K562 (cell line): Measurements from ENCODE around the gene KCNK7. TPM values are rescaled to one million over a fixed set of nuclear protein-coding genes. Genes with fewer than 3 reads are reported as not detected.
A peak's percentile ranks its signal among the peaks of the same experiment; 100 is the strongest.

ENCODE experiments used
- BRCA1 ChIP-seq, 2 experiments: fragments of 450-650 bp in 1 of 2; sonication (generic) in 1 of 2; formaldehyde crosslinking in 1 of 2; IDR thresholded peaks; 2 replicates each; pipeline versions ENCODE4 v1.5.0 to v1.6.1; 2017 to 2020; ENCODE audit warnings: mild to moderate bottlenecking in 1 of 2, missing genetic modification reagents in 1 of 2
- CXXC5 ChIP-seq: fragments of 250-450 bp; sonication (Bioruptor Pico); IDR thresholded peaks from 2 replicates; pipeline ENCODE4 v1.8.0; 2022; ENCODE audit warnings: inconsistent platforms, mild to moderate bottlenecking, moderate library complexity
- ETV1 ChIP-seq: fragments of 450-650 bp; conservative IDR thresholded peaks from 2 replicates; pipeline ENCODE4 v1.6.1; 2016; ENCODE audit warnings: missing genetic modification characterization, control low read depth, low read depth, missing compliant biosample characterization
- ETV5 ChIP-seq: sonication (generic); formaldehyde crosslinking; IDR thresholded peaks from 2 replicates; pipeline ENCODE4 v1.4.0; 2020; ENCODE audit warnings: low read depth, mild to moderate bottlenecking, missing genetic modification reagents
- GABPA ChIP-seq: fragments of 200-800 bp; sonication (Bioruptor generic); conservative IDR thresholded peaks from 2 replicates; pipeline ENCODE4 v1.6.1; 2016; ENCODE audit warnings: low read depth, missing genetic modification characterization, missing compliant biosample characterization
- HBP1 ChIP-seq: fragments of 450-650 bp; formaldehyde crosslinking; IDR thresholded peaks from 2 replicates; pipeline ENCODE4 v1.4.0; 2022; ENCODE audit warnings: missing genetic modification characterization
- HNRNPL ChIP-seq: fragments of 200-400 bp; formaldehyde crosslinking; IDR thresholded peaks from 2 replicates; pipeline ENCODE4 v1.6.1; 2017; ENCODE audit warnings: low read depth, mild to moderate bottlenecking, low read length
- JUND ChIP-seq, 2 experiments: IDR thresholded peaks; 2 replicates in 1 of 2; 3 replicates in 1 of 2; pipeline ENCODE4 v1.6.1; 2011; ENCODE audit warnings: borderline replicate concordance in 2 of 2, low read depth in 2 of 2, low read length in 2 of 2, improper control_type of control experiment in 1 of 2, missing biosample characterization in 1 of 2, missing genetic modification characterization in 1 of 2, missing genetic modification reagents in 1 of 2
- L3MBTL2 ChIP-seq: fragments of 450-650 bp; IDR thresholded peaks from 2 replicates; pipeline ENCODE4 v1.6.1; 2016; ENCODE audit warnings: mild to moderate bottlenecking, moderate library complexity
- MBD2 ChIP-seq: sonication (generic); IDR thresholded peaks from 2 replicates; pipeline ENCODE4 v1.6.1; 2016; ENCODE audit warnings: low read depth, borderline replicate concordance
- PREB ChIP-seq: sonication (generic); formaldehyde crosslinking; IDR thresholded peaks from 2 replicates; pipeline ENCODE4 v1.8.1; 2023; ENCODE audit warnings: mild to moderate bottlenecking, missing genetic modification reagents
- RB1 ChIP-seq: fragments of 450-650 bp; IDR thresholded peaks from 2 replicates; pipeline ENCODE4 v1.6.1; 2017; ENCODE audit warnings: low read depth, mild to moderate bottlenecking
- SETDB1 ChIP-seq: IDR thresholded peaks from one replicate; pipeline ENCODE4 v1.6.1; 2012; ENCODE audit warnings: low read length, control low read depth, inconsistent platforms
- SFPQ ChIP-seq: fragments of 200-400 bp; formaldehyde crosslinking; IDR thresholded peaks from 2 replicates; pipeline ENCODE4 v1.6.1; 2017; ENCODE audit warnings: mild to moderate bottlenecking, low read depth, low read length, moderate library complexity
- SMARCA4 ChIP-seq: fragments of 450-650 bp; IDR thresholded peaks from 2 replicates; pipeline ENCODE4 v1.6.1; 2016
- TEAD1 ChIP-seq, 2 experiments: fragments of 450-650 bp in 1 of 2; sonication (generic) in 1 of 2; formaldehyde crosslinking; IDR thresholded peaks; 2 replicates each; pipeline versions ENCODE4 v1.4.0 to v1.8.0; 2020 to 2022; ENCODE audit warnings: mild to moderate bottlenecking in 2 of 2, missing genetic modification reagents in 1 of 2
- ZEB2 ChIP-seq: fragments of 450-650 bp; IDR thresholded peaks from 2 replicates; pipeline ENCODE4 v1.6.1; 2016
- ZFX ChIP-seq: sonication (generic); formaldehyde crosslinking; IDR thresholded peaks from 2 replicates; pipeline ENCODE4 v1.8.0; 2022; ENCODE audit warnings: mild to moderate bottlenecking, missing genetic modification reagents, moderate library complexity
- ZKSCAN3 ChIP-seq: fragments of 250-450 bp; sonication (Bioruptor Pico); IDR thresholded peaks from 2 replicates; pipeline ENCODE4 v1.4.0; 2020
- polyA plus RNA-seq, 8 experiments: library from polyadenylated mRNA; depleted of rRNA in 4 of 8; stranded (reverse) in 5 of 8; unstranded in 3 of 8; fragments of >200 nt; fragmentation: Nextera tagmentation in 2 of 8; fragmentation: Illumina TruSeq in 1 of 8; extraction: Ambion mirVana in 2 of 8; extraction: Trizol in 1 of 8; gene quantifications; 2 replicates each; pipeline versions ENCODE4 v1.2.1 to v1.2.3, GENCODE V29; 2011 to 2014; ENCODE audit warnings: inconsistent platforms in 1 of 8, missing spikeins in 1 of 8
- total RNA-seq, 7 experiments: library from RNA; depleted of rRNA in 6 of 7; stranded (reverse); fragments of >200 nt in 6 of 7; fragmentation: Illumina TruSeq in 2 of 7; extraction: Trizol in 2 of 7; gene quantifications; 2 replicates each; pipeline versions ENCODE4 v1.2.1 to v1.2.3, GENCODE V29; 2011 to 2021; ENCODE audit warnings: low replicate concordance in 1 of 7

KCNK7 gene
- total and polyA plus RNA-seq, 9 of the 15 experiments (the other 6 are each of a cell fraction or from before 2014, with no cell fraction given) = 0.07 to 0.40 TPM; not detected in 7

GRCh38 chr11:65546217-65546958 is 49.2 kb downstream of the KCNK7 start (continued):
- TF ChIP-seq TEAD1 (CRISPR knock-in tag; IDR thresholded peaks at IDR 0.05) (0 out of 4 replicates have a peak, but pooled peaks of 1 of the 2 experiments have one; percentile 33), MBD2 (no peak), ZFX (CRISPR knock-in tag) (peak; percentile 25; the same call in 1 of the 2 replicates), SMARCA4 (no peak), HBP1 (CRISPR knock-in tag) (peak; percentile 19; the same call in 1 of the 2 replicates), RB1 (0 out of 2 replicates have a peak, but pooled peaks have one; percentile 35), HNRNPL (peak; percentile 42; the same call in 1 of the 2 replicates), PREB (no peak), ZKSCAN3 (CRISPR knock-in tag) (peak; percentile 75), JUND (IDR thresholded peaks at IDR 0.05; ENCODE audit: borderline replicate concordance, low read depth, low read length) (0 out of 2 replicates have a peak, but pooled peaks have one; percentile 2), JUND (tag; IDR thresholded peaks at IDR 0.05; ENCODE audit: borderline replicate concordance, low read depth, low read length) (no peak), CXXC5 (CRISPR knock-in tag) (peak; percentile 82), SETDB1 (no peak), SFPQ (no peak), ETV5 (CRISPR knock-in tag) (peak; percentile 71), L3MBTL2 (peak; percentile 68; the same call in 1 of the 2 replicates), ZEB2 (0 out of 2 replicates have a peak, but pooled peaks have one; percentile 30), BRCA1 (IDR thresholded peaks at IDR 0.05) (no peak), BRCA1 (CRISPR knock-in tag; IDR thresholded peaks at IDR 0.05) (no peak), ETV1 (tag) (peak; percentile 62), GABPA (peak; percentile 82)
